Activated CD8-positive, alpha-beta memory T cell treated with anti-CD3 and anti-CD28 coated beads, Interleukin-2, amount 50 U/mL, for 1 hour (primary cell): Measurements from ENCODE around the gene ALDH3A1.

Source experiments
- DNase-seq: peaks from one replicate; pipeline ENCODE4 v3.0.0-alpha.2; 2020; ENCODE audit errors: extremely low read depth

Gene ALDH3A1

GRCh38 chr17:19719355-19720209 lies 28.5 kb downstream of the ALDH3A1 start:
- DNase-seq = no peak

GRCh38 chr17:19718613-19719354 lies 29.3 kb downstream of the ALDH3A1 start:
- no peak for DNase-seq

- no peak for DNase-seq
Measured at GRCh38 chr17:19718041-19718612, 30.0 kb downstream of the ALDH3A1 start.

GRCh38 chr17:19717411-19717908 lies 30.6 kb downstream of the ALDH3A1 start:
- no peak for DNase-seq

- DNase-seq = no peak
Measured at GRCh38 chr17:19717031-19717360, 31.1 kb downstream of the ALDH3A1 start.

- no peak for DNase-seq
Measured at GRCh38 chr17:19716108-19717030, 31.7 kb downstream of the ALDH3A1 start, which contains the start of gene SLC47A2. TSS of gene SLC47A2 (minus strand) at chr17:19716584. CDS start at chr17:19716555, 29 bp downstream.

GRCh38 chr17:19714542-19715411 lies 33.3 kb downstream of the ALDH3A1 start:
- no peak for DNase-seq

GRCh38 chr17:19713901-19714361 lies 34.2 kb downstream of the ALDH3A1 start:
- no peak for DNase-seq

GRCh38 chr17:19713462-19713861 lies 34.6 kb downstream of the ALDH3A1 start:
- no peak for DNase-seq

GRCh38 chr17:19712436-19713004 lies 35.6 kb downstream of the ALDH3A1 start:
- no peak for DNase-seq

- no peak for DNase-seq
Measured at GRCh38 chr17:19709841-19710240, 38.3 kb downstream of the ALDH3A1 start.

- no peak for DNase-seq
Measured at GRCh38 chr17:19708431-19709175, 39.5 kb downstream of the ALDH3A1 start.

- no peak for DNase-seq
Measured at GRCh38 chr17:19707728-19708221, 40.3 kb downstream of the ALDH3A1 start.

GRCh38 chr17:19706791-19707727 lies 41.0 kb downstream of the ALDH3A1 start:
- no peak for DNase-seq

- DNase-seq = no peak
Measured at GRCh38 chr17:19705771-19706770, 42.0 kb downstream of the ALDH3A1 start.

- DNase-seq = no peak
Measured at GRCh38 chr17:19705201-19705600, 42.9 kb downstream of the ALDH3A1 start.
